Measurements from ENCODE around the gene LSS. TPM values are rescaled to one million over a fixed set of nuclear protein-coding genes. Genes with fewer than 3 reads are reported as not detected.

Gene LSS
- total and polyA plus RNA-seq, 10 of the 15 experiments (the other 5 are each of a cell fraction or from before 2014, with no cell fraction given) = 2.9 to 82.4 (median 27.5) TPM

DNA sequence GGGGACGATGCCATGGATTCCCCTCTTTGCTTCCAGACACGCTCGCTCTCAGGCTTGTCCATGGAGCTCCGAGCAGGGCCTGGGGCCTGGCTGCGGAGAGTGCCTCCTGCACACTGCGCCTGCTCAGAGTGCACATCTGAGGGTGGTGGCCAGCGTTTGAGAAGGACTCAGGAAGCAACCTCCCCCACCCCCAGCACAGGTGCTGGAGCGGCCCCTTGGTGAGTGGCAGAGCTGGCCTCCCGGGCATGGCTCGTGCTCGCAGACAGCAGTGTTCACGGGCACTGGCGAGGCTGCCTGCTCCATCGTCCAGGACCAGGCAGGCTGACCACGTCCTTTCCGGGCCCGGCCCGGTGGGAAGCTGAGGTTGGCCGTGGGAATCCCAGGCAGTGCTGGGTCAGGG is 47.1 kb downstream of the LSS start (continued):
- no peak for TF ChIP-seq YBX1 (IDR thresholded peaks at IDR 0.05)
- no peak for TF ChIP-seq WRNIP1 (IDR thresholded peaks at IDR 0.05; ENCODE audit: borderline replicate concordance, low read depth, low read length)

GRCh38 chr21:46180778-46181391 is 47.7 kb downstream of the LSS start:
- ATAC-seq (no peak), FAIRE-seq (no peak), DNase-seq (ENCODE audit: low read depth, low spot score) (no peak)
- intact Hi-C loops (cut with micrococcal nuclease; ENCODE audit: unreplicated experiment) = no loop called here
- no peaks in the 10 kb centered on the region for H3K9me3 ChIP-seq (replicated peaks; ENCODE audit: control insufficient read depth, insufficient read depth, low read length)
- H4K20me1 ChIP-seq (ENCODE audit: control insufficient read depth, insufficient read depth) = no peaks in the 10 kb centered on the region
- H2AFZ ChIP-seq (ENCODE audit: control insufficient read depth, low read depth, low read length) = no peak overlapping the region
- ChIA-PET POLR2A (no interaction called here), CTCF (no interaction called here), RAD21 (ENCODE audit: unreplicated experiment) (no interaction called here), SMC1A (ENCODE audit: uncharacterized antibody, unreplicated experiment) (no interaction called here)
- TF ChIP-seq, protein P1, sequence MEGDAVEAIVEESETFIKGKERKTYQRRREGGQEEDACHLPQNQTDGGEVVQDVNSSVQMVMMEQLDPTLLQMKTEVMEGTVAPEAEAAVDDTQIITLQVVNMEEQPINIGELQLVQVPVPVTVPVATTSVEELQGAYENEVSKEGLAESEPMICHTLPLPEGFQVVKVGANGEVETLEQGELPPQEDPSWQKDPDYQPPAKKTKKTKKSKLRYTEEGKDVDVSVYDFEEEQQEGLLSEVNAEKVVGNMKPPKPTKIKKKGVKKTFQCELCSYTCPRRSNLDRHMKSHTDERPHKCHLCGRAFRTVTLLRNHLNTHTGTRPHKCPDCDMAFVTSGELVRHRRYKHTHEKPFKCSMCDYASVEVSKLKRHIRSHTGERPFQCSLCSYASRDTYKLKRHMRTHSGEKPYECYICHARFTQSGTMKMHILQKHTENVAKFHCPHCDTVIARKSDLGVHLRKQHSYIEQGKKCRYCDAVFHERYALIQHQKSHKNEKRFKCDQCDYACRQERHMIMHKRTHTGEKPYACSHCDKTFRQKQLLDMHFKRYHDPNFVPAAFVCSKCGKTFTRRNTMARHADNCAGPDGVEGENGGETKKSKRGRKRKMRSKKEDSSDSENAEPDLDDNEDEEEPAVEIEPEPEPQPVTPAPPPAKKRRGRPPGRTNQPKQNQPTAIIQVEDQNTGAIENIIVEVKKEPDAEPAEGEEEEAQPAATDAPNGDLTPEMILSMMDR (IDR thresholded peaks at IDR 0.05 in 2 of 3, conservative IDR thresholded peaks at IDR 0.05 in 1 of 3; ENCODE audit: control insufficient read depth in 2 of 3, extremely low read depth in 1 of 3, insufficient read depth in 1 of 3, low read depth in 3 of 3, low read length in 3 of 3) = no peak
- TF ChIP-seq ZNF24 (IDR thresholded peaks at IDR 0.05) = no peak
- TF ChIP-seq, protein P2, sequence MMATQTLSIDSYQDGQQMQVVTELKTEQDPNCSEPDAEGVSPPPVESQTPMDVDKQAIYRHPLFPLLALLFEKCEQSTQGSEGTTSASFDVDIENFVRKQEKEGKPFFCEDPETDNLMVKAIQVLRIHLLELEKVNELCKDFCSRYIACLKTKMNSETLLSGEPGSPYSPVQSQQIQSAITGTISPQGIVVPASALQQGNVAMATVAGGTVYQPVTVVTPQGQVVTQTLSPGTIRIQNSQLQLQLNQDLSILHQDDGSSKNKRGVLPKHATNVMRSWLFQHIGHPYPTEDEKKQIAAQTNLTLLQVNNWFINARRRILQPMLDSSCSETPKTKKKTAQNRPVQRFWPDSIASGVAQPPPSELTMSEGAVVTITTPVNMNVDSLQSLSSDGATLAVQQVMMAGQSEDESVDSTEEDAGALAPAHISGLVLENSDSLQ (IDR thresholded peaks at IDR 0.05) = no peak
- no peak overlapping the region for H3K9ac ChIP-seq (ENCODE audit: control insufficient read depth, insufficient read depth, low read length)
- in situ Hi-C loops (cut with MboI) = no loop called here
- no peaks in the 10 kb centered on the region; the same call in 1 of the 2 replicates for H3K4me1 ChIP-seq (ENCODE audit: control insufficient read depth, insufficient read depth, low read length)
- no peak overlapping the region for H3K4me2 ChIP-seq (ENCODE audit: control insufficient read depth, insufficient read depth)
- no peaks in the 10 kb centered on the region for H3K36me3 ChIP-seq (ENCODE audit: control insufficient read depth in 2 of 2, insufficient read depth in 2 of 2, low read length in 1 of 2)
- H3K4me3 ChIP-seq = no peak overlapping the region
- no TSS peak for BruUV-seq (replicated peaks)
- WGBS (ENCODE audit: insufficient coverage, insufficient replicate concordance, low lambda C conversion rate, missing lambda C conversion rate) = 89% methylated on average over 26 of the region's 26 CpGs
- H3K79me2 ChIP-seq (ENCODE audit: control insufficient read depth, insufficient read depth, low read length) = no peaks in the 10 kb centered on the region
- no peak overlapping the region for H3K27ac ChIP-seq (ENCODE audit: control insufficient read depth, insufficient read depth)
- H3K27me3 ChIP-seq (replicated peaks in 1 of 2; ENCODE audit: control insufficient read depth in 2 of 2, insufficient read depth in 2 of 2, low read length in 1 of 2) = no peaks in the 10 kb centered on the region

Data from GM12878 (cell line).